Uterus (tissue), 2 donors: Measurements from ENCODE around the gene JTB.

Experiments
- CTCF ChIP-seq, 4 experiments: fragments of 200-600 bp in 2 of 4; fragments of 450-650 bp in 2 of 4; sonication (generic) in 2 of 4; IDR thresholded peaks; one replicate each; pipeline ENCODE4 v1.5.1; 2016 to 2019; ENCODE audit warnings: antibody characterized with exemption in 4 of 4, mild to moderate bottlenecking in 2 of 4, moderate library complexity in 1 of 4
- POLR2A ChIP-seq, 2 donors: fragments of 450-650 bp; IDR thresholded peaks; one replicate each; pipeline ENCODE4 v1.6.1; 2016; ENCODE audit warnings: antibody characterized with exemption in 2 of 2, mild to moderate bottlenecking in 1 of 2, moderate library complexity in 1 of 2

- no peak for TF ChIP-seq POLR2A (IDR thresholded peaks at IDR 0.05)
- TF ChIP-seq CTCF (IDR thresholded peaks at IDR 0.05), result no peak
These were observed 13.6 kb downstream of the JTB start for GRCh38 chr1:153963850-153964331.
